Stomach (tissue), 9 donors: Measurements from ENCODE around the gene EHMT2. TPM values are rescaled to one million over a fixed set of nuclear protein-coding genes. Genes with fewer than 3 reads are reported as not detected.

ENCODE experiments used
- DNase-seq, 2 donors: peaks; one replicate each; pipeline versions ENCODE4 v3.0.0 to v3.0.0-alpha.2; 2013 to 2019
- H3K27ac ChIP-seq, 5 donors: fragments of 200-600 bp in 4 of 5; sonication (generic) in 4 of 5; one replicate each; pipeline ENCODE4 v1.5.1; 2013 to 2019; ENCODE audit warnings: mild to moderate bottlenecking in 1 of 5, moderate library complexity in 1 of 5
- H3K27me3 ChIP-seq, 3 donors: fragments of 200-600 bp; sonication (generic); one replicate each; pipeline ENCODE4 v1.5.1; 2017 to 2019; ENCODE audit warnings: mixed run types in 1 of 3
- H3K36me3 ChIP-seq, 4 donors: fragments of 200-600 bp; sonication (generic); 1 replicate in 3 of 4; 2 replicates in 1 of 4; pipeline ENCODE4 v1.5.1; 2016 to 2019
- H3K4me1 ChIP-seq, 4 donors: fragments of 200-600 bp; sonication (generic); one replicate each; pipeline ENCODE4 v1.5.1; 2016 to 2019
- H3K4me3 ChIP-seq, 4 donors: fragments of 200-600 bp; sonication (generic) in 3 of 4; one replicate each; pipeline ENCODE4 v1.5.1; 2016 to 2019; ENCODE audit warnings: mild to moderate bottlenecking in 1 of 4
- H3K9me3 ChIP-seq, 4 donors: fragments of 200-600 bp; sonication (generic); one replicate each; pipeline ENCODE4 v1.5.1; 2016 to 2019
- CTCF ChIP-seq, 7 experiments: fragments of 450-650 bp in 4 of 7; fragments of 200-600 bp in 3 of 7; sonication (generic) in 3 of 7; IDR thresholded peaks; one replicate each; pipeline ENCODE4 v1.5.1; 2016 to 2019; ENCODE audit warnings: antibody characterized with exemption in 7 of 7, control low read depth in 2 of 7, mild to moderate bottlenecking in 1 of 7
- EP300 ChIP-seq: sonication (generic); formaldehyde crosslinking; IDR thresholded peaks from one replicate; pipeline ENCODE4 v1.6.1; 2017; ENCODE audit warnings: antibody characterized with exemption
- POLR2A ChIP-seq, 4 donors: fragments of 450-650 bp; IDR thresholded peaks; one replicate each; pipeline ENCODE4 v1.6.1; 2016; ENCODE audit warnings: antibody characterized with exemption in 4 of 4, control low read depth in 2 of 4, mild to moderate bottlenecking in 1 of 4, moderate library complexity in 1 of 4
- POLR2AphosphoS5 ChIP-seq, 3 donors: sonication (generic); formaldehyde crosslinking; IDR thresholded peaks; one replicate each; pipeline ENCODE4 v1.6.1; 2016; ENCODE audit warnings: antibody characterized with exemption in 3 of 3
- WGBS, 5 donors: extraction: QIAGEN DNeasy Blood & Tissue Kit in 3 of 5; methylation state at CpG; one replicate each; pipeline versions ENCODE4 v1.1.5 to v1.1.7; 2013 to 2018; 5-methylcytosine and 5-hydroxymethylcytosine counted together
- intact Hi-C: fragments of 100-400 bp; cut with DNase I; formaldehyde crosslinking; loops from one replicate; pipeline ENCODE4 v1.15.1; 2023; ENCODE audit warnings: low total_unique reads
- polyA plus RNA-seq, 3 donors: library from polyadenylated mRNA; stranded (reverse); fragments of 200-250 nt; gene quantifications; one replicate each; pipeline ENCODE4 v1.2.3, GENCODE V29; 2013
- total RNA-seq, 5 donors: library from RNA; depleted of rRNA; stranded (reverse); fragments of >200 nt; gene quantifications; one replicate each; pipeline versions ENCODE4 v1.1.0 to v1.2.3, GENCODE V29; 2014 to 2016
- donor health status: healthy with polysubstance abuse.
- donor health status: Bipolar disorder and iron deficiency.
- donor health status: healthy.

EHMT2 gene
- total and polyA plus RNA-seq, 8 donors = 12.1 to 58.0 (median 33.5) TPM

GRCh38 chr6:31898383-31899011, 999 bp upstream of the EHMT2 start:
- intact Hi-C loops = no loop called here
- H3K27me3 ChIP-seq = no peaks in the 10 kb centered on the region
- DNase-seq = peak in 1 of 2 donors; percentile 84
- TF ChIP-seq EP300 (no peak), POLR2AphosphoS5 (IDR thresholded peaks at IDR 0.05) (peak in 1 of 3 donors; percentile 25)
- H3K36me3 ChIP-seq = peaks cover 9 to 30% (median 26%) of the 10 kb centered on the region in 4 donors
- peak overlapping the region; percentile 96 to 100 (median 100) for H3K4me3 ChIP-seq
- 13 to 16% (median 15%) methylated on average over 8 of the region's 8 CpGs for WGBS, 5 donors
- H3K27ac ChIP-seq = peak overlapping the region; percentile 85 to 91 (median 89)
- H3K9me3 ChIP-seq = no peaks in the 10 kb centered on the region
- H3K4me1 ChIP-seq = peaks cover 33 to 67% (median 56%) of the 10 kb centered on the region in 4 donors

- peak overlapping the region; percentile 70 to 91 (median 89) for H3K27ac ChIP-seq
- peak overlapping the region; percentile 96 to 100 (median 100) for H3K4me3 ChIP-seq
- intact Hi-C loops = no loop called here
- peaks cover 20 to 44% (median 40%) of the 10 kb centered on the region in 4 donors for H3K36me3 ChIP-seq
- no peaks in the 10 kb centered on the region for H3K9me3 ChIP-seq
- no peaks in the 10 kb centered on the region for H3K27me3 ChIP-seq
- DNase-seq = no peak
- no peak for TF ChIP-seq POLR2AphosphoS5 (IDR thresholded peaks at IDR 0.05)
- TF ChIP-seq EP300 = no peak
- no peak for TF ChIP-seq POLR2A (IDR thresholded peaks at IDR 0.05)
- TF ChIP-seq CTCF (IDR thresholded peaks at IDR 0.05) = no peak
- peaks cover 25 to 54% (median 45%) of the 10 kb centered on the region in 4 donors for H3K4me1 ChIP-seq
- 1 to 4% (median 2%) methylated on average over 5 to 59 of the region's 62 CpGs for WGBS, 5 donors
These were observed 464 bp downstream of the EHMT2 start for GRCh38 chr6:31896856-31897611.

- TF ChIP-seq POLR2AphosphoS5 (IDR thresholded peaks at IDR 0.05) = no peak
- no peak for TF ChIP-seq POLR2A (IDR thresholded peaks at IDR 0.05)
- no peak for TF ChIP-seq CTCF (IDR thresholded peaks at IDR 0.05)
- H3K4me1 ChIP-seq = peaks cover 25 to 52% (median 44%) of the 10 kb centered on the region in 4 donors
- H3K27me3 ChIP-seq = no peaks in the 10 kb centered on the region
- peak overlapping the region; percentile 96 to 100 (median 100) for H3K4me3 ChIP-seq
- intact Hi-C loops = no loop called here
- DNase-seq = no peak
- 33 to 45% (median 38%) methylated on average over 4 of the region's 4 CpGs for WGBS, 5 donors
- H3K36me3 ChIP-seq = peaks cover 23 to 50% (median 46%) of the 10 kb centered on the region in 4 donors
- H3K9me3 ChIP-seq = no peaks in the 10 kb centered on the region
- peak overlapping the region in 4 of 5 donors; percentile 86 to 91 (median 89) for H3K27ac ChIP-seq
These were observed 1.0 kb downstream of the EHMT2 start for GRCh38 chr6:31896493-31896855.

GRCh38 chr6:31892821-31893220, 4.7 kb downstream of the EHMT2 start:
- H3K27me3 ChIP-seq = no peaks in the 10 kb centered on the region
- H3K4me3 ChIP-seq = no peak overlapping the region
- no peaks in the 10 kb centered on the region for H3K9me3 ChIP-seq
- peaks cover 41 to 87% (median 83%) of the 10 kb centered on the region in 4 donors for H3K36me3 ChIP-seq
- DNase-seq = no peak
- intact Hi-C loops = no loop called here
- WGBS, 5 donors = 75 to 84% (median 79%) methylated on average over 6 of the region's 6 CpGs
- peaks cover 8 to 15% (median 14%) of the 10 kb centered on the region in 4 donors for H3K4me1 ChIP-seq
- TF ChIP-seq CTCF (IDR thresholded peaks at IDR 0.05) (no peak), POLR2AphosphoS5 (IDR thresholded peaks at IDR 0.05) (no peak), EP300 (no peak), POLR2A (IDR thresholded peaks at IDR 0.05) (no peak)
- H3K27ac ChIP-seq = no peak overlapping the region
